ENCODE measurements around the gene C2orf42. TPM values are rescaled to one million over a fixed set of nuclear protein-coding genes. Genes with fewer than 3 reads are reported as not detected.

The C2orf42 gene
- total and polyA plus RNA-seq, 10 of the 15 experiments (the other 5 are each of a cell fraction or from before 2014, with no cell fraction given): 5.5 to 19.8 (median 11.5) TPM

- Histone ChIP-seq H3K9ac (ENCODE audit: control insufficient read depth, insufficient read depth, low read length) (peak overlapping the region; percentile 95), H3K4me3 (peak overlapping the region; percentile 67), H4K20me1 (ENCODE audit: control insufficient read depth, insufficient read depth) (no peaks in the 10 kb centered on the region), H3K36me3 (ENCODE audit: control insufficient read depth in 2 of 2, insufficient read depth in 2 of 2, low read length in 1 of 2) (no peaks in the 10 kb centered on the region), H3K27ac (ENCODE audit: control insufficient read depth, insufficient read depth) (peak overlapping the region; percentile 99), H2AFZ (ENCODE audit: control insufficient read depth, low read depth, low read length) (peak overlapping the region; percentile 47), H3K4me1 (ENCODE audit: control insufficient read depth, insufficient read depth, low read length) (peaks cover 49% of the 10 kb centered on the region), H3K4me2 (ENCODE audit: control insufficient read depth, insufficient read depth) (peak overlapping the region; percentile 90), H3K9me3 (replicated peaks; ENCODE audit: control insufficient read depth, insufficient read depth, low read length) (no peaks in the 10 kb centered on the region), H3K79me2 (ENCODE audit: control insufficient read depth, insufficient read depth, low read length) (peaks cover 3% of the 10 kb centered on the region), H3K27me3 (replicated peaks in 1 of 2; ENCODE audit: control insufficient read depth in 2 of 2, insufficient read depth in 2 of 2, low read length in 1 of 2) (no peaks in the 10 kb centered on the region)
- ChIA-PET CTCF (interaction anchor here (1.0 to 6.5 kb wide), 15 partner anchors 8 to 220 kb away, joined by 3 to 54 read pairs (median 9); partner anchors contain the start of gene MXD1), POLR2A (interaction anchor here (1.2 to 13.8 kb wide), 13 partner anchors 9 to 218 kb away, joined by 4 to 263 read pairs (median 18); partner anchors contain the start of genes C2orf42, MXD1 and PCBP1), SMC1A (ENCODE audit: uncharacterized antibody, unreplicated experiment) (interaction anchor here (0.7 to 13.4 kb wide), 17 partner anchors 10 to 364 kb away, joined by 3 to 311 read pairs (median 5); partner anchors contain the start of genes C2orf42, MXD1, PCBP1 and SNRPG), RAD21 (ENCODE audit: unreplicated experiment) (interaction anchor here (1.2 to 10.5 kb wide), 16 partner anchors 8 to 407 kb away, joined by 3 to 181 read pairs (median 24); partner anchors contain the start of genes C2orf42, MXD1 and PCBP1)
- TSS peak; percentile 95 for BruUV-seq (replicated peaks)
- in situ Hi-C loops (cut with MboI) (no loop called here), intact Hi-C loops (cut with micrococcal nuclease; ENCODE audit: unreplicated experiment) (loop anchor here (1.0 to 2.0 kb wide), 3 partner anchors 8 to 46 kb away; partner anchors contain the start of gene PCBP1)
- 2% methylated on average over 8 of the region's 8 CpGs for WGBS (ENCODE audit: insufficient coverage, insufficient replicate concordance, low lambda C conversion rate, missing lambda C conversion rate)
- peak; percentile 63 for ATAC-seq
- peak; percentile 73 for FAIRE-seq
- no peak for DNase-seq (ENCODE audit: low read depth, low spot score)
- TF ChIP-seq RUNX3 (IDR thresholded peaks at IDR 0.05; ENCODE audit: low read length) (peak; percentile 70), RAD51 (IDR thresholded peaks at IDR 0.05) (peak; percentile 19; the same call in 1 of the 2 replicates), SUZ12 (IDR thresholded peaks at IDR 0.05; ENCODE audit: unreplicated experiment) (no peak), ZNF687 (IDR thresholded peaks at IDR 0.05) (peak; percentile 84), ZBTB33 (IDR thresholded peaks at IDR 0.05) (no peak), IRF3 (IDR thresholded peaks at IDR 0.05) (no peak), POU2F2 (IDR thresholded peaks at IDR 0.05; ENCODE audit: borderline replicate concordance, low read depth, low read length) (no peak), RELA (IDR thresholded peaks at IDR 0.05; ENCODE audit: borderline replicate concordance, partially characterized antibody) (no peak), RELB (IDR thresholded peaks at IDR 0.05; ENCODE audit: low read depth) (peak; percentile 58; the same call in 1 of the 2 replicates), NBN (IDR thresholded peaks at IDR 0.05) (peak; percentile 62), NFYB (IDR thresholded peaks at IDR 0.05; ENCODE audit: insufficient read depth, low read depth, low read length) (0 out of 2 replicates have a peak, but pooled peaks have one; percentile 45), DPF2 (IDR thresholded peaks at IDR 0.05) (0 out of 2 replicates have a peak, but pooled peaks have one; percentile 0), CEBPB (IDR thresholded peaks at IDR 0.05; ENCODE audit: borderline replicate concordance in 1 of 2, low read depth in 2 of 2, low read length in 2 of 2) (no peak)
These were observed 58.3 kb downstream of the C2orf42 start for GRCh38 chr2:70132244-70133126.
